Lower leg skin (tissue), 3 donors: ENCODE data around the gene PSTK.

Experiments used
- POLR2A ChIP-seq, 2 donors: fragments of 450-650 bp; IDR thresholded peaks; one replicate each; pipeline ENCODE4 v1.6.1; 2016 to 2017; ENCODE audit warnings: antibody characterized with exemption in 2 of 2, mild to moderate bottlenecking in 1 of 2, moderate library complexity in 1 of 2
- TF ChIP-seq, protein P1 (sequence below), 3 donors: fragments of 450-650 bp; IDR thresholded peaks; one replicate each; pipeline ENCODE4 v1.5.1; 2016; ENCODE audit warnings: antibody characterized with exemption in 3 of 3, mild to moderate bottlenecking in 3 of 3, moderate library complexity in 2 of 3

DNA sequence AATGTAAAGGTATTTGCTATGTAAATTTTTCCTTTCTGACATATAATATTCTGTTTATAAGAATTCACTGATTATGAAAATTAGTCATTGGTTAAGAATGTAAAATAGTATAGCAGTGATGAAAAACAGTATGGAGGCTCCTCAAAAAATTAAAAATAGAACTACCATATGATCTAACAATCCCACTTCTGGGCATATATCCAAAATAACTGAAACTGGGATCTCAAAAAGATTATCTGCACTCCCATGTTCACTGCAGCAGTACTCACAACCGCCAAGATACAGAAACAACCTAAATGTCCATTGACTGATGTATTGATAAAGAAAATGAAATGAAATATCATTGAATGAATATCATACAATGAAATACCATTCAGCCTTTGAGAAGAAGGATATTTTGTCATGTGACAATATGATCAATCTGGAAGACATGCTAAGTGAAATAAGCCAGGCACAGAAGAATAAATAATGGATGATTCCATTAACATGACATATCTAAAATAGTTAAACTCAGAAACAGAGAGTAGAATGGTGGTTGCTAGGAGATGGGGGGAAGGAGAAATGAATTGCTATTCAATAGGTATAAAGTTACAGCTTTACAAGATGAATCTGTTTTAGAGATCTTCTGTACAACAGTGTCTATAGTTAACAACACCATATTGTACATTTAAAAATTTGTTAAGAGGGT lies 40.2 kb upstream of the PSTK start:
- TF ChIP-seq POLR2A (IDR thresholded peaks at IDR 0.05), result no peak
- TF ChIP-seq, protein P1, sequence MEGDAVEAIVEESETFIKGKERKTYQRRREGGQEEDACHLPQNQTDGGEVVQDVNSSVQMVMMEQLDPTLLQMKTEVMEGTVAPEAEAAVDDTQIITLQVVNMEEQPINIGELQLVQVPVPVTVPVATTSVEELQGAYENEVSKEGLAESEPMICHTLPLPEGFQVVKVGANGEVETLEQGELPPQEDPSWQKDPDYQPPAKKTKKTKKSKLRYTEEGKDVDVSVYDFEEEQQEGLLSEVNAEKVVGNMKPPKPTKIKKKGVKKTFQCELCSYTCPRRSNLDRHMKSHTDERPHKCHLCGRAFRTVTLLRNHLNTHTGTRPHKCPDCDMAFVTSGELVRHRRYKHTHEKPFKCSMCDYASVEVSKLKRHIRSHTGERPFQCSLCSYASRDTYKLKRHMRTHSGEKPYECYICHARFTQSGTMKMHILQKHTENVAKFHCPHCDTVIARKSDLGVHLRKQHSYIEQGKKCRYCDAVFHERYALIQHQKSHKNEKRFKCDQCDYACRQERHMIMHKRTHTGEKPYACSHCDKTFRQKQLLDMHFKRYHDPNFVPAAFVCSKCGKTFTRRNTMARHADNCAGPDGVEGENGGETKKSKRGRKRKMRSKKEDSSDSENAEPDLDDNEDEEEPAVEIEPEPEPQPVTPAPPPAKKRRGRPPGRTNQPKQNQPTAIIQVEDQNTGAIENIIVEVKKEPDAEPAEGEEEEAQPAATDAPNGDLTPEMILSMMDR (IDR thresholded peaks at IDR 0.05), result no peak
